CD4-positive, alpha-beta memory T cell (primary cell): ENCODE results near the gene SERINC5. TPM values are rescaled to one million over a fixed set of nuclear protein-coding genes. Genes with fewer than 3 reads are reported as not detected.

Experiments
- CTCF ChIA-PET: fragments of 350-600 bp; sonication (Branson Sonifier 250); formaldehyde crosslinking; loops from one replicate; lab custom pipeline; 2021; ENCODE audit warnings: inconsistent platforms; ENCODE audit not compliant: partially characterized antibody; lab: Charles Lee
- POLR2A ChIA-PET: fragments of 350-600 bp; sonication (Branson Sonifier 250); formaldehyde crosslinking; loops from one replicate; lab custom pipeline; 2021; ENCODE audit not compliant: partially characterized antibody; lab: Charles Lee
- DNase-seq, 5 donors: peaks; one replicate each; pipeline versions ENCODE4 v3.0.0 to v3.0.0-alpha.2; 2020 to 2022; ENCODE audit warnings: mixed read lengths in 1 of 5
- H3K27ac ChIP-seq: one replicate; pipeline ENCODE4 v1.7.0; 2013; ENCODE audit warnings: low read depth, low read length
- H3K27me3 ChIP-seq: 2 replicates; pipeline ENCODE4 v1.7.0; 2013; ENCODE audit warnings: mild to moderate bottlenecking, low read length, moderate library complexity; ENCODE audit not compliant: insufficient read depth
- H3K36me3 ChIP-seq: 2 replicates; pipeline ENCODE4 v1.7.0; 2013; ENCODE audit warnings: mild to moderate bottlenecking, low read length, moderate library complexity; ENCODE audit not compliant: insufficient read depth
- H3K4me1 ChIP-seq: 2 replicates; pipeline ENCODE4 v1.7.0; 2013; ENCODE audit warnings: mild to moderate bottlenecking, low read length, moderate library complexity; ENCODE audit not compliant: insufficient read depth
- H3K4me3 ChIP-seq, 2 donors: one replicate each; pipeline ENCODE4 v1.7.0; 2013; ENCODE audit warnings: low read length in 2 of 2, mild to moderate bottlenecking in 1 of 2
- H3K9me3 ChIP-seq, 2 donors: one replicate each; pipeline ENCODE4 v1.7.0; 2013; ENCODE audit warnings: low read length in 2 of 2, control low read depth in 1 of 2; ENCODE audit not compliant: control insufficient read depth in 1 of 2
- H3K27ac Mint-ChIP-seq, 7 donors: one replicate each; pipeline ENCODE4 v1.8.0; 2020 to 2021; ENCODE audit warnings: mixed read lengths in 7 of 7, mild to moderate bottlenecking in 6 of 7, inconsistent platforms in 3 of 7, moderate library complexity in 3 of 7
- H3K27me3 Mint-ChIP-seq, 2 donors: one replicate each; pipeline ENCODE4 v1.8.0; 2020 to 2021; ENCODE audit warnings: mixed read lengths in 2 of 2
- H3K36me3 Mint-ChIP-seq, 2 donors: one replicate each; pipeline ENCODE4 v1.8.0; 2020 to 2021; ENCODE audit warnings: mixed read lengths in 2 of 2, inconsistent platforms in 1 of 2, mild to moderate bottlenecking in 1 of 2
- H3K4me1 Mint-ChIP-seq, 4 donors: one replicate each; pipeline ENCODE4 v1.8.0; 2020 to 2021; ENCODE audit warnings: mixed read lengths in 4 of 4, mild to moderate bottlenecking in 1 of 4
- H3K4me3 Mint-ChIP-seq, 8 donors: one replicate each; pipeline ENCODE4 v1.8.0; 2020 to 2021; ENCODE audit warnings: mixed read lengths in 8 of 8, mild to moderate bottlenecking in 7 of 8, moderate library complexity in 6 of 8, inconsistent platforms in 3 of 8
- H3K9me3 Mint-ChIP-seq, 8 donors: one replicate each; pipeline ENCODE4 v1.8.0; 2020 to 2021; ENCODE audit warnings: mixed read lengths in 8 of 8, mild to moderate bottlenecking in 5 of 8, inconsistent platforms in 3 of 8, moderate library complexity in 1 of 8
- intact Hi-C: fragments of 100-400 bp; cut with micrococcal nuclease; formaldehyde crosslinking; loops from one replicate; pipeline ENCODE4 v1.15.1; 2023
- polyA plus RNA-seq, 2 donors: library from polyadenylated mRNA; unstranded; fragments of 300-500 nt; fragmentation: Illumina TruSeq; gene quantifications; one replicate each; pipeline ENCODE4 v1.2.3, GENCODE V29; 2021
- total RNA-seq, 2 experiments: library from RNA; stranded (reverse); gene quantifications; one replicate each; pipeline ENCODE4 v1.2.3, GENCODE V29; 2021

The SERINC5 gene
- total and polyA plus RNA-seq, 4 experiments from 2014 or later: 20.7 to 165 (median 94.0) TPM

DNA sequence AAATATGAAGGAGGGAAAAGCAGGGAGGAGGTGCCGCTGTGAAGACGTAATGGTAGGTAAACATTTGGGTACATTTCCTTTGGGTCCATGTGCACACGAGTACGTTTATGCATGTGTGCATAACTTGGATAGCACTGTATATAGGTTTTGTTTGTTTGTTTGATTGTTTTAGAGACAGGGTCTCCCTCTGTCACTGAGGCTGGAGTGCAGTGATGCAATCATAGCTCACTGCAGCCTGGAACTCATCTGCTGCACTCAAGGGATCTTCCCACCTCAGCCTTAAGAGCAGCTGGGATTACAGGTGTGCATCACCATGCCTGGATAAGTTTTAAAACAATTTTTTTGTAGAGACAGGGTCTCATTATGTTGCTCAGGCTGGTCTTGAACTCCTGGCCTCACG, 126.7 kb downstream of the SERINC5 start:
- no peak overlapping the region for H3K4me3 ChIP-seq
- ChIA-PET CTCF (interaction anchor here (0.5 to 1.6 kb wide), 2 partner anchors 11 to 178 kb away, joined by 3 to 5 read pairs; no protein-coding TSS in a partner anchor), POLR2A (interaction anchor here (0.9 to 1.8 kb wide), 4 partner anchors 12 to 132 kb away, joined by 3 to 8 read pairs (median 5); partner anchors contain the start of gene SERINC5)
- no peaks in the 10 kb centered on the region for H3K9me3 ChIP-seq
- no peaks in the 10 kb centered on the region for H3K36me3 ChIP-seq
- intact Hi-C loops: no loop called here
- Mint-ChIP-seq H3K4me3 (no peak overlapping the region), H3K36me3 (peaks cover 17 to 43% of the 10 kb centered on the region in 2 donors), H3K27me3 (no peaks in the 10 kb centered on the region), H3K9me3 (peaks cover 0 to 16% (median 2%) of the 10 kb centered on the region in 8 donors), H3K4me1 (peaks cover 63 to 78% (median 68%) of the 10 kb centered on the region in 4 donors), H3K27ac (peak overlapping the region in 5 of 7 donors; percentile 8 to 73 (median 37))
- H3K27me3 ChIP-seq: no peaks in the 10 kb centered on the region
- DNase-seq: no peak
- no peak overlapping the region for H3K27ac ChIP-seq
- peaks cover 58% of the 10 kb centered on the region for H3K4me1 ChIP-seq

DNA sequence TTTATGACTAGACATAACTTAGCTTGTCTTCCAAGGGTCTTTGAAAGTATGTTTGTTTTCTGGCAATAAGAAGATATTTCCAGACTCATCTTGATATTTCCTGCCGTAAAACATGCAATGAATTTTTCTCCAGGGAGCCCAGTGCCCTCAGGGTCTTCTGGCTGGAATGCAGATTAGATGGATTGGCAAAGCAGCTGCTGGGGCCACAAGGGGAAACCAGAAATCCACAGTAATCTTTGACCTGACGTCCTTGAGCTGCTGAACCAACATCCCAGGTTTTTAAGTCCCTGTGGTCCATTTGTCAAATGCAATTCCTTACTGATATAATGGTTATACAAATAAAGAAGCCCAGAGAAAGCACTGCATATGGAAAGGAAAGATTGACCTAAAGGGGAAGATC, 127.7 kb downstream of the SERINC5 start:
- Mint-ChIP-seq H3K27me3 (no peaks in the 10 kb centered on the region), H3K4me3 (peak overlapping the region in 1 of 8 donors; percentile 2), H3K4me1 (peaks cover 59 to 77% (median 67%) of the 10 kb centered on the region in 4 donors), H3K27ac (peak overlapping the region in 6 of 7 donors; percentile 8 to 83 (median 70)), H3K36me3 (peaks cover 17 to 45% of the 10 kb centered on the region in 2 donors), H3K9me3 (peaks cover 0 to 18% (median 2%) of the 10 kb centered on the region in 8 donors)
- H3K4me1 ChIP-seq: peaks cover 55% of the 10 kb centered on the region
- ChIA-PET POLR2A (interaction anchor here (0.8 to 5.9 kb wide), 5 partner anchors 9 to 127 kb away, joined by 3 to 38 read pairs (median 5); partner anchors contain the start of gene SERINC5), CTCF (interaction anchor here (1.3 to 1.6 kb wide), 2 partner anchors 45 to 179 kb away, joined by 3 to 4 read pairs; no protein-coding TSS in a partner anchor)
- H3K9me3 ChIP-seq: no peaks in the 10 kb centered on the region
- no peaks in the 10 kb centered on the region for H3K36me3 ChIP-seq
- no peaks in the 10 kb centered on the region for H3K27me3 ChIP-seq
- intact Hi-C loops: no loop called here
- DNase-seq: no peak
- H3K4me3 ChIP-seq: no peak overlapping the region
- no peak overlapping the region for H3K27ac ChIP-seq

DNA sequence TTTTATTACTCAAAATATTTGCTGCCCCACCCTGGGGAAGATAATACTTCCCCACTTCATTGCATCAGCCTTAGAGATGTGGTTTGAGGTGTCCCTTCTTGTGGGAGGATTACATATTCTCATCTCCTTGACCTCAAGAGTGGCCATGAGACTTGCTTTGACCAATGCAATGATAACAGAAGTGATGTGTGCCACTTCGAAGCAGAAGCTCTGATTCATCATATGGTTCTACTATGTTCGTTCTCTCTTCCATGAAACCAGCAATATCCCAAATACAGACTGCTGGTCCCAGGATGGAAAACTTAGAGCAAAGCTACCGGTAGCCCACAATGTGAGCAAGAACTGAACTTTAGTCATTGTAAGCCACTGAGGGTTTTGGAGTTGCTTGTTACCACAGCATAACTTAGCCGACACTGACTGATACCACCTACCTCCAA, 128.7 kb downstream of the SERINC5 start:
- CTCF ChIA-PET: interaction anchor here (0.6 to 2.2 kb wide), 4 partner anchors 9 to 148 kb away, joined by 3 to 13 read pairs (median 5); no protein-coding TSS in a partner anchor
- no peak for DNase-seq

DNA sequence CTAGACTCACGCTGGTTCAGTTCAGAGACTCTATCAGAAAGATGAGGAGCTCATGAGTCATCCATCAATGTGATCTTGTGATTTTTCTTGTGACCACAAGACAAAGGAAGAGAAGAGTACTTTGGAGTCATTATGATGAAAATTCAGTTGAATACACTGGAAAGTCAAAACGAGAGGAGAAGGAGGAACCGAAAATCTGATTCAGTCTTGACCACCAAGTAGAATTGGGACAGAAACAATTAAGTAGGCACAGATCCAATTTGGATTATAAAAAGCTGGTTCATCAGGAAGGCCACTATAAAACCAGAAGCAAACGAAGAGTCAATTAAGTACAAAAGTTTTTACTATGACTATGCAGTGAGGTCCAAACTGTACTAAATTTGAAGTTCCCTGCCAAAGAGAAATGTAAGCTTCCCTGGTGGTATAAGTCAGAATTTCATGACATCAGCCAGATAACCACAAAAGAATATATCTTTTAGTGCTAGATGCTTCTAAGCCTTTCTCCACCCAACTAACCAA, 129.8 kb downstream of the SERINC5 start:
- Mint-ChIP-seq H3K27ac (peak overlapping the region; percentile 10 to 85 (median 64)), H3K9me3 (peaks cover 0 to 14% (median 1%) of the 10 kb centered on the region in 8 donors), H3K4me1 (peaks cover 47 to 67% (median 55%) of the 10 kb centered on the region in 4 donors), H3K36me3 (peaks cover 13 to 43% of the 10 kb centered on the region in 2 donors), H3K27me3 (no peaks in the 10 kb centered on the region), H3K4me3 (peak overlapping the region in 7 of 8 donors; percentile 8 to 82 (median 44))
- Histone ChIP-seq H3K9me3 (no peaks in the 10 kb centered on the region), H3K4me1 (peaks cover 37% of the 10 kb centered on the region), H3K27ac (no peak overlapping the region), H3K36me3 (no peaks in the 10 kb centered on the region), H3K27me3 (no peaks in the 10 kb centered on the region), H3K4me3 (no peak overlapping the region)
- POLR2A ChIA-PET: interaction anchor here (0.6 to 5.9 kb wide), 17 partner anchors 9 to 132 kb away, joined by 3 to 38 read pairs (median 7); partner anchors contain the start of gene SERINC5
- intact Hi-C loops: loop anchor here (1.0 to 2.0 kb wide), 3 partner anchors 10 to 33 kb away; no protein-coding TSS in a partner anchor
- CTCF ChIA-PET: interaction anchor here (0.8 to 2.2 kb wide), 13 partner anchors 9 to 183 kb away, joined by 3 to 13 read pairs (median 4); no protein-coding TSS in a partner anchor
- peak in 1 of 5 donors; percentile 33 for DNase-seq

More for the DNA sequence above, 128.7 kb downstream of the SERINC5 start:
- no peak overlapping the region for H3K27ac ChIP-seq
- Mint-ChIP-seq H3K27me3 (no peaks in the 10 kb centered on the region), H3K4me3 (no peak overlapping the region), H3K27ac (peak overlapping the region in 3 of 7 donors; percentile 22 to 76 (median 53)), H3K4me1 (peaks cover 54 to 72% (median 62%) of the 10 kb centered on the region in 4 donors), H3K9me3 (peaks cover 0 to 16% (median 2%) of the 10 kb centered on the region in 8 donors), H3K36me3 (peaks cover 13 to 48% of the 10 kb centered on the region in 2 donors)
- H3K9me3 ChIP-seq: no peaks in the 10 kb centered on the region
- POLR2A ChIA-PET: interaction anchor here (0.6 to 5.9 kb wide), 6 partner anchors 8 to 128 kb away, joined by 3 to 38 read pairs (median 16); partner anchors contain the start of gene SERINC5
- no peaks in the 10 kb centered on the region for H3K36me3 ChIP-seq
- intact Hi-C loops: loop anchor here (2.0 kb wide), 1 partner anchor 34 kb away; no protein-coding TSS in a partner anchor
- H3K4me3 ChIP-seq: no peak overlapping the region
- H3K27me3 ChIP-seq: no peaks in the 10 kb centered on the region
- peaks cover 45% of the 10 kb centered on the region for H3K4me1 ChIP-seq

DNA sequence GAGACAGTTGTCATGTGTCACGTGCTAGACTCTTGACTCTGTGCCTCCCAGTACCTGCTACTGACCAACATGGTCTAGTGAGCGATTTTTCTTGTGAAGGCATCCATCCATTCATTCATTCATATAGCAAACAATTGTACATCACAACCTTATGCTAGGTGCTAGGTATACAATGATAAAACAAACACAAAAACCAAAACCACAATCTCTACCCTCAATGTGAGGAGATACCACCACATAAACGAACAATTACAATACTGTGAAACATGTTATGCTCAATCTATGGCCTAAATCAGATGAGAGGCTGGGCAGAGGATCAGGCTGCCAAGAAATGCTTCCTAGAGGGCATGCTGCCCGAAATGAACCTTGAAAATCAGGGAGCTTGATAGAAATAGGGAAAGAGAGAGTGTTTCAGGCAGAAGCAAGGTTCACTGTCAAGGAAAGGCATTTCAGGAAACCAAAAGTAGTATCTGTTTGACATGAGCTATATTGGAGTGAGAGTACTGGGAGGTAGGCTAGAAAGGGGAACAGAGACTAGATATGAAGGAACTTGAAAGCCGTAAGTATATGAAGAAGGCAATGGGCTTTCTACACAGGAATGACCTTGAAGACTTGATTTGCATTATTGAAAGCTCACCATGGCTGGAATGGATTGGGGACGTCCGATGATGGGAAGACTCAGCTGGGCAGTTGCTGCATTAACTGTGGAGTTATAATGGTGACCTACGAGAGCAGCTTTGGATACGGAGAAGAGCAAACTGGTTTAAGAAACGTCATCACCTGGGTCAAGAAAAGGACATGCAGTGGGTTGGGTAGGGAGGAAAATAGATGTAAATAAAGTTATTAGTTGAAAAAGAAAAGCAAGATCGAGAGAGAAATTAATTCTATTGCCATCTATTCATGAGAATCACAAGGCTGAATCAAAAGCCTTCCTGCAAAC, 130.6 kb downstream of the SERINC5 start:
- Histone ChIP-seq H3K27me3 (no peaks in the 10 kb centered on the region), H3K36me3 (no peaks in the 10 kb centered on the region), H3K27ac (no peak overlapping the region), H3K4me1 (peaks cover 37% of the 10 kb centered on the region), H3K4me3 (no peak overlapping the region), H3K9me3 (no peaks in the 10 kb centered on the region)
- peak overlapping the region; percentile 5 to 85 (median 64) for H3K27ac Mint-ChIP-seq
- no peak for DNase-seq
- H3K9me3 Mint-ChIP-seq: peaks cover 0 to 12% (median 0%) of the 10 kb centered on the region in 8 donors
- ChIA-PET POLR2A (interaction anchor here (0.6 to 5.9 kb wide), 16 partner anchors 8 to 132 kb away, joined by 3 to 38 read pairs (median 8); partner anchors contain the start of gene SERINC5), CTCF (interaction anchor here (0.8 to 2.2 kb wide), 12 partner anchors 8 to 150 kb away, joined by 3 to 13 read pairs (median 4); no protein-coding TSS in a partner anchor)
- peak overlapping the region; percentile 5 to 82 (median 39) for H3K4me3 Mint-ChIP-seq
- H3K36me3 Mint-ChIP-seq: peaks cover 13 to 37% of the 10 kb centered on the region in 2 donors
- no peaks in the 10 kb centered on the region for H3K27me3 Mint-ChIP-seq
- H3K4me1 Mint-ChIP-seq: peaks cover 41 to 60% (median 48%) of the 10 kb centered on the region in 4 donors
- intact Hi-C loops: loop anchor here (2.0 kb wide), 1 partner anchor 16 kb away; no protein-coding TSS in a partner anchor
